HCT116 (cell line): ENCODE measurements around the gene EML4.

Experiments
- EZH2phosphoT487 ChIP-seq: fragments of 200-600 bp; IDR thresholded peaks from 2 replicates; pipeline ENCODE4 v1.6.1; 2018; ENCODE audit warnings: antibody characterized with exemption, borderline replicate concordance
- TF ChIP-seq, protein P1 (sequence below), 3 experiments: fragments of 200-600 bp in 1 of 3; sonication (generic) in 1 of 3; IDR thresholded peaks in 2 of 3; conservative IDR thresholded peaks in 1 of 3; 2 replicates each; pipeline ENCODE4 v1.5.1; 2012 to 2017; ENCODE audit warnings: low read depth in 2 of 3, low read length in 2 of 3, antibody characterized with exemption in 1 of 3, borderline replicate concordance in 1 of 3, control low read depth in 1 of 3, mild to moderate bottlenecking in 1 of 3, mixed read lengths in 1 of 3, mixed run types in 1 of 3, moderate library complexity in 1 of 3; ENCODE audit not compliant: insufficient read depth in 1 of 3

DNA sequence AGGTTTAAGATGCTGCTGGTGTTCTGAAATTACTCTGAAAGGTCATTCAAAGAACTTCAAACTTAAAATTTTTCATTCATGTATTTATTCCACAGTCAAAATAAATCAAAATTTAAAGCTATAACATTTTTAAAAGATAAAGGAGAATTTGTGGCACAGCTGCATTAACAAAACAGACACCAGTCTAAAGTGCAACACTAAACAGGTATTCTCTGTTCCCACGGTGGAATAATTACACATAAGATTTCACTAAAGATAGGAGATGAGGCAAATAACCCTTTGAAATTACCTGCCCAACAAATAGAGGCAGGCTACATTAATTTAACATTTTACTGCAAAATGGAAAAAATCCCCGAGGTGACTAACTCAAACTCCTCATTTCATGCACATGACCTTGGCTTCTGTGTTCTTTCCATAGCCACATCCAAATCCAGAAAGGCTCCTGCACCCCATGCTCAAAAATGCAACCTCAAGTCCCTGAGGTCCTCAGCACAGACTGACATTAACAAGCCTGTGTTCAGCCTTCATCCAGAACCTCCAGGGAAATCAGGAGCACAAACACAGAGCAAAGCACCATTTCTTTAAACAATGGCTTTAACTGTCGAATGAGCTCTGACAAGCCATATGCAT lies 181.4 kb downstream of the EML4 start:
- no peak for TF ChIP-seq EZH2phosphoT487
- TF ChIP-seq, protein P1, sequence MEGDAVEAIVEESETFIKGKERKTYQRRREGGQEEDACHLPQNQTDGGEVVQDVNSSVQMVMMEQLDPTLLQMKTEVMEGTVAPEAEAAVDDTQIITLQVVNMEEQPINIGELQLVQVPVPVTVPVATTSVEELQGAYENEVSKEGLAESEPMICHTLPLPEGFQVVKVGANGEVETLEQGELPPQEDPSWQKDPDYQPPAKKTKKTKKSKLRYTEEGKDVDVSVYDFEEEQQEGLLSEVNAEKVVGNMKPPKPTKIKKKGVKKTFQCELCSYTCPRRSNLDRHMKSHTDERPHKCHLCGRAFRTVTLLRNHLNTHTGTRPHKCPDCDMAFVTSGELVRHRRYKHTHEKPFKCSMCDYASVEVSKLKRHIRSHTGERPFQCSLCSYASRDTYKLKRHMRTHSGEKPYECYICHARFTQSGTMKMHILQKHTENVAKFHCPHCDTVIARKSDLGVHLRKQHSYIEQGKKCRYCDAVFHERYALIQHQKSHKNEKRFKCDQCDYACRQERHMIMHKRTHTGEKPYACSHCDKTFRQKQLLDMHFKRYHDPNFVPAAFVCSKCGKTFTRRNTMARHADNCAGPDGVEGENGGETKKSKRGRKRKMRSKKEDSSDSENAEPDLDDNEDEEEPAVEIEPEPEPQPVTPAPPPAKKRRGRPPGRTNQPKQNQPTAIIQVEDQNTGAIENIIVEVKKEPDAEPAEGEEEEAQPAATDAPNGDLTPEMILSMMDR (IDR thresholded peaks at IDR 0.05 in 2 of 3, conservative IDR thresholded peaks at IDR 0.05 in 1 of 3; ENCODE audit: borderline replicate concordance in 1 of 3, insufficient read depth in 1 of 3, low read depth in 2 of 3, low read length in 2 of 3) = no peak
